GM21576 (cell line): ENCODE results near the gene WIPF2.
"Not testable (repeated sequence)": the region's sequence is repeated elsewhere in the genome, so short reads cannot be mapped to it uniquely, and the experiment has no call there.

Experiments used
- ATAC-seq: cut with Tn5 transposase; IDR thresholded peaks from one replicate; pipeline ENCODE4 v1.9.1; 2021; ENCODE audit warnings: mild to moderate bottlenecking, moderate library complexity; ENCODE audit not compliant: unreplicated experiment

Gene WIPF2

GRCh38 chr17:40293363-40293762 is 74.3 kb downstream of the WIPF2 start:
- ATAC-seq = no peak

DNA sequence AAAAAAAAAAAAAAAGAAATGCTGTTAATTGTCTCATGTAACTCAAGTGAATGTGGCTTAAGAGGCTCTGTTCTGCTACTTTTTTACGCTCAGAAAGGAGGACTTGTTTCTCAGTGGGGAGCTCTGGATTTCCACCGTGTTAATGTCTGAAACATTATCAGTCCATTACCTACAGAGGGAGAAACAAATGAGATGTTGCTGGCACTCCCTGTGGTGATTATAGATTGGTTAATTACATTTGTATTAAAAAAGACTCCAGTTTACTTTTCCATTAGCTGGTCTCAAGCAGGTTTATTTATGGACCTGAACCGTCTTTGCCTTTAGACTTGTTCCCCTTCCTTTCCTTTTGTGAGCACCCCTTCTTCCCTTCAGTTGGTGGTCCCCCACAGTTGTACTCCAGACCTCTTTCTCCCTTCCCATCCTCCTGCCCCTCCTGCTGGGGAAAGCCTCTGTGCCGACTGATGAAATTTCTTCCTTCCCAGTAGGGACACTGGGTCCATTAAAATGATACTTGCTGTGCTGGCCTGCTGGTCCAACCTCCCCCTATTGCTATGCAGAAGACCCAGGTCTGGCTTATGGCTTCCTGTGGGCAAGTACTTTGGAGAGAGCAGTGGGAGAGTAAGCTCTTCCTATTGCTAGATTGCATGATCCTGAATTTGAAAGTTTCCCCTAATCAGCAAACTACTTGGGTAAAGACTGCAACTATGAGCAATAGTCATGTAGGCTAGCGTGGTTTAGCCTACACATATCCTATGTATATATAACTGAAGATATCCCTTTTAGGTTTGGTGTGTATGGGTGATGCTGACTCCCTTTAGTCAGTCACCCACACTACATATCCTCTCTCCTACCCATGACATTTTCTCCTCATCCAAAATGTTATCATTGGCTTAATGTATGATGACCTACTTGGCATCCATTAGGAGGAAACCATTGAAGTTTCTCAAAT is 76.7 kb downstream of the WIPF2 start:
- no peak for ATAC-seq

GRCh38 chr17:40297511-40297910 is 78.4 kb downstream of the WIPF2 start:
- no peak for ATAC-seq

GRCh38 chr17:40298726-40299125 is 79.6 kb downstream of the WIPF2 start:
- ATAC-seq = no peak

DNA sequence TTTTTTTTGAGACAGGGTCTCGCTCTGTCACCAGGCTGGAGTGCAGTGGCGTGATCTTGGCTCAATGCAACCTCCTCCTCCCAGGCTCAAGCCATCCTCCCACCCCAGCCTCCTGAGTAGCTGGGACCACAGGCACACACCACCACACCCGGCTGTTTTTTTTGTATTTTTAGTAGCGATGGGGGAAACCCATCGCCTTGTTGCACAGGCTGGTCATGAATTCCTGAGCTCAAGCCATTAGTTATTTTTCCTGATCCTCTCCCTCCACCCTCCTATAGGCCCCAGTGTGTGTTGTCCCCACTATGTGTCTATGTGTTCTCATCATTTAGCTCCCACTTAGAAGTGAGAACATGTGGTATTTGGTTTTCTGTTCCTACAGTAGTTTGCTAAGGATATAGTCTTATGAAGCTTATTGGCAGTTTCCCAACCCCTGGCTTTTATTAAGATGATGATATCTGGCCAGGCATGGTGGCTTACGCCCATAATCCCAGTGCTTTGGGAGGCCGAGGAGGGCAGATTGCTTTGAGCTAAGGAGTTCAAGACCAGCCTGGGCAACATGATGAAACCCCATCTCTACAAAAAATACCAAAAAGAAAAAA is 80.2 kb downstream of the WIPF2 start:
- not testable (repeated sequence) for ATAC-seq

DNA sequence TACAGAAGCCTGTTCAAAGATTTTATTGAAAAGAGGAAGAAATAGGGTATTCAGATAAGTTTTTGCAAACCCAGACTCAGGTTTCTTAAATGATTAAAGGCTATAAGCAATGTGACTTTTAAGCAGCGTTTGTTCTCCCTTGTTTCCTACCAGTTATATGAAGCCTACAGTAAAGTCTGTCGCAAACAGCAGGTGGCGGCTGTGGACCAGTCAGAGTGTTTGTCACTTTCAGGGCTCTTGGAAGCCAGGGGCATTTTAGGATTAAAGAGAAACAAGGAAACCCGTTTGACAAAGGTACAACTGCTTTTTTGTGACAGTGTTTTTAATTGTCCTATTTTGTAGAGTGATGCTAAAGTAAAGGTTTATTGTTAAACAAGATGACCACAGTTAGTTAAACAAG is 82.2 kb downstream of the WIPF2 start:
- no peak for ATAC-seq

DNA sequence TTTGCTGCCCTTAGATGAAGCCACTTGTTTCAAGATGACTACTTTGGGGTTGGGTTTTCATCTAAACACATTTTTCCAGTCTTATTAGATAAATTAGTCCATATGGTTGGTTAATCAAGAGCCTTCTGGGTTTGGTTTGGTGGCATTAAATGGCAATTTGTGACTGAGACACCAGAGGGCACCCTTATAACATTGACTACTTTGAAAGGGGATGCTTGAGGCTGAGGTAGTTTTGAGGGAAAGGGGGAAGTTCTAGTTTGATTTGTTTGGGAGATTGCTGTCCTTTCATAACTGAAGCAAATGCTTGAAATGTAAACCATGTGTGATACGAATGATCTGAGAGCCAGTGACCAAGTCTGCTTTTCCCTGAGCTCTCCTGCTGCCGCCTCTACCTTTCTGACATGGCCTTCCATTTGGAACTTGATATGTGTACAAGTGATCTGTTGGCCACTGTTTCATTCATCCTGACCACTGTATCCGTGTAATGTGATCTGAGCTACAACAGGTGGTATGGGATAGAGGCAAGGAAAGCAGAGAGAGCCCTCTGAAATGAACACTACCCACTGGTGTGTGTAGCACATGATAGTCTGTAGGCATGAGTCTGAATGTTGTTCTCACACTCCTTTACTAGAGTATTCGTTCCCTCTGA is 84.0 kb downstream of the WIPF2 start:
- ATAC-seq = no peak

DNA sequence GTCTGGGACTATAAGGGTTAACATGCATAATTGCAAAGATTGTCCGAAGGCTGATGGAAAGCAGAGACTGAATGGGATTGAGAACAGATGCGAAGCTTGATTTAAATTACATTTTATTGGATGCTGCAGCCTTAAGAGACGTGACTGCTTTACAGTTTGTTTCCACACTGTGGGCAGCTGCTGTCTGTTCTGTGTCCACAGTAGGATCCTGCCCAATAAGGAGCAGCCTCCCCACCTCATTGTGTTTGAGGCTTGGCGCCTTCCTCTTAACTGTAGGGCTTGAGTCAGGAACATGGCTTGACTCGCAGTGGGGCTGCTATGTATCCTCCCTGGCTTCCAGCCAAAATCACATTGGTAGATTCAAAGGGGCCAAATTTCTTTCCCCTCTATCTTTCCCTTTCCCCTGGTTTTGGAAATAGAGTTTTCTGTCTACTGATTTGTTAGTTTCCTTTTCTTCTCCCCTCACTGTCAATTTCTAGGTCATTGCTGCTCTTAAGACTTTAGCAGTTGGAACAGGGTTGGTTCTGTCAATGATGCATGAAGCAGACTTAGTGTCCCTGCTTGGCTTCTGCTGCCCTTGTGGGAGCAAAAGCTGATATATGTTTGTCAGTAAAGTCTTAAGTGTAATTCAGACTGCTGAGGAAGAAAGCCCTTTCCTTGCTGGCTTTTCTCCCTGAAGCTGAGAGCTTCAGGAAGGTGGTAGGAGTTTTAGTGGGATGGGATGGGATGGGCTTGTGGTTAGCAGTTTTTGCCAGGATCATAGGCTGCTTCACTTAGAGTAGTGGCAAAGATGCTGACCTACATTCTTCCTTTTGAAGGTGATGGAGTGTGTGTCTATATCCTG is 84.8 kb downstream of the WIPF2 start:
- no peak for ATAC-seq

- not testable (repeated sequence) for ATAC-seq
These were observed 85.4 kb downstream of the WIPF2 start for GRCh38 chr17:40304552-40304863.

DNA sequence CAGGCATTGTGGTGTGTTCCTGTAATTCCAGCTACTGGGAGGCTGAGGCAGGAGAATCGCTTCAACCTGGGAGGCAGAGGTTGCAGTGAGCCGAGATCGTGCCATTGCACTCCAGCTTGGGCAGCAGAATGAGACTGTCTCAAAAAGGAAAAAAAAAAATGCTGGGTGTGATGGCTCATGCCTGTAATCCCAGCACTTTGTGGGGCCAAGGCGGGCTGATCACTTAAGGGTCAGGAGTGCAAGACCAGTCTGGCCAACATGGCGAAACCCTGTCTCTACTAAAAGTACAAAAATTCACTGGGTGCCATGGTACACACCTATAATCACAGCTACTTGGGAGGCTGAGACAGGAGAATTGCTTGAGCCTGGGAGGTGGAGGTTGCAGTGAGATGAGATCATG is 85.8 kb downstream of the WIPF2 start:
- ATAC-seq = not testable (repeated sequence)

DNA sequence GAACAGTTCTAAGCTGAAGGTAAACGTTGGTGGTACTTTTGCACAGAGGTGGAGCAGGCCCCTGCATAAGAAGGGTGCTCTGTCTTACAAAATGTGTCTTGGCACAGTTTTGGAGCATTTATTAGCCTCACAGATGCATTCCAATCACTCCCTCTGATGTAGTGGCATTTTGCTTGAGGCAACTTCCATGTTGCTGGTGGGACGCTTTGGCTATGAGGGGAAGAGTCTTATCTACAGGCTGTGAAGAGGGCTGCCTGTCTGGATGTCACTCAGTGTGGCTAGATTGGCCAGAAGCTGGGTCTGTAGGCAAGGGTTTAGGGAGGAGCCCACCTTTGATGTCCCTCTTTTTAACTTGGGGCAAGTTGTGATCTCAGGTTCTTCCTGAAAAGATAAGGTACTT is 87.3 kb downstream of the WIPF2 start:
- ATAC-seq = no peak

DNA sequence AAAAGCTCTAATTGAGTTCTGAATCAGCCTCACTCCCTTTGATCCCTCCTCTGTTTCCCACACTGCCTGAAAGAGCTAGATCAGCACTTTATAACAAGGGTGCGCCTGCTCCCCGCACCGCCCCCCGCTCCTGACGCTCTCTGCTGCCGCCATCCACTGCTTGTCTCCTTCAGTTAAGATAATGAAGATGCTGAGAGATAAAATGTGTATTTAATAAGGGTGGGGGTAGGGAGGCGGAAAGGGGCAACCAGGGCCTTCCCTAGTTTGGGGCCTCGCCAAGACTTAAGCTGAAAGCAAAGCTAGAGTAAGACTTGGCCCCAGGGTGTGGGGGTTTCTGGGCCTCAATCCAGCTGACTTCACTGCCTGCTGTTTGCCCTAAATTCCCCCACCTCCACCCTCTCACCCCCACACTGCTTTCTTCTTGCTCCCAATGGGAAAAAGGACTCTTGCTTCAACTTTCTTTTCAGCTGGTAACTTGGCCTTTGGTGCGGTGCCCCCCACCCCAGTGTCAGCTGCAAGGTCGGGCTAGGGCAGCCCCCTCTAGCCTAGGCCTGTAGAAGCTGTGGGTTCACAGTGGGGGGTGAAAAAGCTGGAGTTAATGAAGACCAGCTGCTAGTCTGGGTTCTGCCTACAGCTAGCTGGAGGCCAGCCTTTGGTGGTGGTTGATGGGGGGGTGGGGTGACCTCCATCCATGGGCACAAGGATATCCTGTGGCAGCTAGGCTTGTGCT is 88.1 kb downstream of the WIPF2 start:
- no peak for ATAC-seq

DNA sequence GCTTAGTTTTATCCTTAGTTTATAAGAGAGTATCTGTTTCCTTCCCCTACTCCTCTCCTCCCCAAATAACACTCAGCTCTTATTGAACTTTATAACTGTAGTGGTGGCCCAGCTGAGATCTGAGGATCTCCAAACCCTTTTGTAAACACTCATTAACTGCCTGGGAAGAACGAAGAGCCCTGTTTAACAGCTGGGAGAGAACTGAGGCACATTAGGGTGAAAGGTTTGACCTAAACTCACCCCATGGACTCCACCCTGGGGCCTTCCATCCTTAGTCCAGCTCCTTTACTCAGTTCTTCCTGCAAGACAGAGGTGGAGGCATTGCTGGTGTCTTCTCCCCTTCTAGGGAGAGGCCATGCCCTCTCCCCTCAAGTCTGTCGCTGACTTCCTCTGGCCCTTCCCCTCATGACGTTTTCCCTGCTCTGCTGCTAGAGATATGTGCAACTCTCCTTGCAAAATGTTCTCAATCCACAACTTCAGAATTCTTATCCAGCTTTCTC is 88.7 kb downstream of the WIPF2 start:
- ATAC-seq = no peak

GRCh38 chr17:40309031-40309948 is 90.2 kb downstream of the WIPF2 start, which contains the start of gene RARA:
RARA (plus strand) TSS chr17:40309180; CDS start chr17:40331219, 22,039 bp downstream.
- ATAC-seq = no peak

DNA sequence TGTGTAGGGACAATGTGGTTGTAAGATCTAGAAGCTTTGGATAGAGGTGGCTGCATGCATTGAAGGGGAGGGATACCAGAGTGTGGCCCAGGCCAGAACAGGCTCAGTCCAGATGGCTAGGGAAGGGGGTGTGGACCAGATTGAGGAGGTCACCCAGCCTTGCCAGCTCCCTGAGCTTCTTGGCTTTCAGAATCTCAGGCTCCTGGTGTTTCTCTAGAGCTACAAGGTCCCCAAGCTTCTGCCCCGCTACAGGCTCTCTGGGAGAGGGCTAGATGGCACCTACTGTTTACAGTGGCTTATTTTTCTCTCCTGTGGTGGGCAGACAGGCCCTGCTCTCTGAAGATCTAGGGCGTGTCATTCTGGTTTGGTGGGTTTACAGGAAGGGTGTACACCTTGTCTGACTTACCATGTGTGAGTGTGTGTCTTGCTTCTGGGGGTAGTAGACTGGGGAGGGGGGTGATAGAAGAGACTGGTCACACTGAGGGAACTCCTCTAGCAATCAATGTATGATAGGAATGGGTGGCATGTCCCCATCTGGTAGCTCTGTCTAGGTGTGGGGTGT is 90.9 kb downstream of the WIPF2 start:
- no peak for ATAC-seq

GRCh38 chr17:40310882-40311391 is 91.8 kb downstream of the WIPF2 start:
- ATAC-seq = no peak

- ATAC-seq = no peak
These were observed 92.5 kb downstream of the WIPF2 start for GRCh38 chr17:40311575-40311974.

DNA sequence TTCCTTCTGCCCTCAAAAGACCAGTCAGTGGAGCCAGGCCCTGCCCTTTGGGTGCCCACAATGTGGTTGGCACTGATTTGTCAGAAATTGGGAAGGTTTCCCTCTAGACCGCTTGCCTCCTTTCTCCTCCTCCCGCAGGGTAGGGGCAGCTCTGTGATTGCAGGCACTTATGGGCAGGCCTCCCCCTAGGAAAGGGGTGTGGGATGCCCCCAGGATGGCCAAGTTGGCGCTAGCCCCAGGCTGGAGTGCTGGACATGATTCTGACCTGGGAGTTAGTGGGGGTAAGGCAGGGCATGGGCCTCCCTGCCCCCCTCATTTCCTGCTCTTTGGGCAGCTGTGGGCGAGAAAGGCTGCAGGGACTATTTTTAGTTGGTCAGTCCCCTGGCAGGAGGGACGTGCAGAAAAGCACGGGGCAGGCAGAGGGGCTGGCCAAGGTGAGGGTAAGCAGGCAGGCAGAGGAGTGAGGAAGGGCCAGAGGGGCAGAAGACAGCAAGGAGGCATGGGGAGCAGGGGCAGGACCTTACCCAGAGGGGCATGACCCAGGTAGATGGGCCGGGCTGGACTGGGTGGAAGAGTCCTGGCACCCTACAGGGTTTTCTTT is 93.1 kb downstream of the WIPF2 start:
- no peak for ATAC-seq
